ENCODE results near the gene COIL.
A peak's percentile ranks its signal among the peaks of the same experiment; 100 is the strongest.

COIL gene

DNA sequence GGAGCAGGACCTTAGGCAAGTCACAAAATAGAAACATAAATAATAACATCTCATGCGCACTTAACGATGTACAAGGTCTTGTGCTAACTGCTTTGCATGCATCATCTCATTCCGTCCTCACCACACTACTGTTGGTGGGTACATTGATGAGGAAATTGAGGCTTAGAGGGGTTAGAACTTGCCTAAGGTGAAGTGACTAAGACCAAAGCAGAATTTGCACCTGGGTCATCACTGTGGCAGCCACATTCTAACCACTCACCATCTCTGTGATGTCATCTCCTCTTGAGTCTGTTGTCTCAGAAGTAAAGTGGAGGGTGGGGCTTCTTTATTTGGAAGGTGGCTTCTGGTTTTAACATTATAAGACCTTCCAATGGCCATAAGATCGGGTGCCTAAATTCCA lies 26.6 kb downstream of the COIL start:
- no peak for DNase-seq

DNA sequence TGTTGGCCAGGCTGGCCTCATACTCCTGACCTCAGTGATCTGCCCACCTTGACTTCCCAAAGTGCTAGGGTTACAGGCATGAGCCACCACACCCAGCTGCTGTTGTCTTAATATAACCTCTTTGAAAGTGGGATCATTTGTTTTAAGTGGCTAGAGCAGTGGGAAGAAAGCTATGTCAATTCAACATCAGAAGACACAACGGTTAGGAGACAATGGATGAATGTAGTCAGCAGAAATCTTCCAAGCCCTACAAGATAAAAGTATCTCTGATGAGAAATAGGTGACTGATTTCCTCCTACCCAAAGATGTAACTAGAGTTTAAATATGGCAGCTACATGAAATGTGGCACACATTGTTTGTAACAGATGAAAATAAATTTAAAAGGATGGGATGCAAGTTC lies 27.0 kb downstream of the COIL start:
- no peak for DNase-seq

DNA sequence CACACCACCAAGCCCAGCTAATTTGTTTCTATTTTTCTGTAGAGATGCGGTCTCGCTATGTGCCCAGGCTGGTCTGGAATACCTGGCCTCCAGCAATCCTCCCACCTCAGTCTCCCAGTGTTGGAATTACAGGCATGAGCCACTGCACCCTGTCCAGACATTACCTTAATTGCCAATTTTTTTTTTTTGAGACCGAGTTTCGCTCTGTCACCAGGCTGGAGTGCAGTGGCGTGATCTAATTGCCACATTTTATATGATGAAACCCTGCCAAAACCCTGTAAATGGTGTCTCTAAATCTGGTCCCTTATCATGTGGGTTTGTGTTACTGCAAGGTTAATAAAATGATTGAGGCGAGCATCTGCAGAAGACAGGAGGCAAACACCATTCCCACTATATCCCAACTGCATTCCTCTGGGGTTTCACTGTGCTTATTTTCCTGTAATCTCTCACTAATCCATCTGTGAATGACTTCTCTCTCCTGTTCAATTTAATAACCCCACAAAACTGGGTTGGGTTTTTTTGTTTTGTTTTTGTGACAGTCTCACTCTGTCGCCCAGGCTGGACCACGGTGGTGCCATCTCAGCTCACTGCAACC lies 27.6 kb downstream of the COIL start:
- no peak for DNase-seq

DNA sequence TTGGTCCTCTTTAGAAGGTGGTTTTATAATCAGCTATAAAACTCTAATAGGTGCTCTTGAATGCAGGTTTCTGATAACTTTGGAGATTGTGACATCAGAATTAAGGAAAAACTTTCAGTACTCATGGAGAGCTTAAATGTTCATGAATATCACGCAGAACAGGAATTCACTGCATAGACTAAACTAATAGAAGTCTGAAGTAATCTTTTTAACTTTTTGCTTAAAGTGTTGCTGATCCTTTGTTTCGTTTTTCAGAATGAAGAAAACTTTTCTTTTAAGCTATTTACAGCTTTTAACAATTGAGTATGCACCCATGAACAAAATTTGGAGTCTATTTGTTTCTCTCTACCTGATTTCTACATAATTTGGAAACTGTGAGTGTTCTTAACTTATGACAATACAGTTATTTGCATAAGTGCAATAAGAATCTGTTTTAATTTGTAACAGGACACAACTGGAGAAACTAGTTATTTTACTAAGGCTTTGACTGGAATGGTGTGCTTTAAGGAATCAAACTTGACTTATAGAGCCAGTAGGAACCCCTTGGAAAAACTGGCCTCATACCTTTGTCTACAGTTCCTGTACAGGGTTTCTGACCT lies 30.0 kb downstream of the COIL start:
- no peak for DNase-seq

DNA sequence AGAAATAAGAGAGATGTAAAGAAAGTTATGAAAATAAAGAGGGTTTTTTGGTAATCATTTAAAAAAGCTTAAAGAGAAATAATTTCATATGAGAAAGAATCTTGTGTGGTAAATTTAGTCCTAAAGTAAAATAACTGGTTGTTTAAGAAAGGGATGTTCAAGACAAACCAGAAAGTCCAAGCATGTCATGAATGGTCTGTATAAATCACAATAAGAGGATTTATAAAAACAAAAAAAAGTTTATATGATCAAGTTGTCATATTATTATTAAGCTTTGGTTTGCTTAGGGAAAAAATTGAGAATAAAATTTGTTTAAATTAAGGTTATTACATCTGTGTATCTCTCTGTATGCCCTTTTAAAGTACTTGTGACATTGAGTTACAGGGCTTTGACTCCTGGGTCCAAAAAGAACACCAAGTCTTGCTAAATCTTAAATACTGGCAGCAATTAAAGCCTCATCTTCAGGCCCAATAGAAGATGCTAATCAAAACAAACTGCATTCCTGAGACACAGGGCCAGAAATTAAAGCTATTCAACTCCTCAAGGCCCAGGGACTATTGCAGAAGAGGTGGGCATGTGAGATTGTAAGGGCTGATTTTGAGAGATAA lies 31.4 kb downstream of the COIL start:
- DNase-seq = no peak

DNA sequence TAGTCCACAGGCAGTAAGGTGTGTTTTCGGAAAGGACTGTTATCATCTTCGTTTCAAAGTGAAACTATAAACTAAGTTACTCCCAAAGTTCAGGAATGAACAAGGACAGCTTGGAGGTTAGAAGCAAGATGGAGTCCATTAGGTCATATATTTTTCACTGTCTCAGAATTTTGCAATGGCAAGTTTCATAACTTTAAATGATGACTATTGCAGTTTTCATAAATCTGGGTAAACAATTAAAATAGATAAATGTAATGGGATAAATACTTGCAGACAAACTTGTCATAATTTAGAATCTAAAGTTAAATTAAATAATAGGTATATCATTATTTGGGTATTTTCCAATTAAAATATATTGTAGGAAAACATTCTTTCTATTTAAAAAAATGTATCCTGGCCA lies 32.3 kb downstream of the COIL start:
- DNase-seq = no peak

DNA sequence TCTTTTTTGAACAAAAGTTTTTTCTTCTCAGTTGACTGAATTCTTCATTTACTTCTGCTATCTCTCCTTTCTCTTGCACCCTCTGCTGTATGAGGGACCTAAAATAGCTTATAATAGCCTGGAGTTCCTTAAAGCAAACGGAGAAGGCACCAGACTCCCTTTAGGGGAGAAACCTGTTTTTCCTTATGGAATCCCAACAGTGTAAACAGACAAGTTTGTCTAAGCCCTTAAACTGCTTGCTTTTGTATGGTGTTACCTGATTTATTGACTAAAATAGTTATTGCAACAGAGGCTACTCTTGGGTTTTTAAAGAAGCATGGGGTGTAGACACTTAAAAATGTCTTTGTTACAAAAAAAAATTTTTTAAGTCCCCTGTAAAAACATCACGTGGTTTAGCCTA lies 34.1 kb downstream of the COIL start:
- no peak for DNase-seq

DNA sequence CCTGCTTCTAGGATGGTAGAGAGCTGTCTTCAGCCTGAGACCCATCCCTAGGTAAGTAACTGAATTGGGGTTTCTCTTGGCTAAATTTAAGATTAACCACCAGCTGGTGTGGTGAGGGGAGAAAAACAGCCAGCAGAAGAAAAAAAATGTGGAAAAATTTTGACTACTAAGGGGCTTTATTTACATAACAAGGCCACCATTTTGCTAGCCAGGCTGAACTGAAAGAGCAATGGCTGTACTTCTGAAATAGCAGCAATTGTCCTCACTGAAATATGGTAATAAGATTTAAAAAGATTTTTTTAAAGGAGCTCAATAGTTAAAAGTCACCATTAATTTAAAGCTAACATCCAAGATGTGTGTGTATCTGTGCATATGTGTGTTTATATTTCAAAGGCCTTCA lies 34.6 kb downstream of the COIL start:
- no peak for DNase-seq

DNA sequence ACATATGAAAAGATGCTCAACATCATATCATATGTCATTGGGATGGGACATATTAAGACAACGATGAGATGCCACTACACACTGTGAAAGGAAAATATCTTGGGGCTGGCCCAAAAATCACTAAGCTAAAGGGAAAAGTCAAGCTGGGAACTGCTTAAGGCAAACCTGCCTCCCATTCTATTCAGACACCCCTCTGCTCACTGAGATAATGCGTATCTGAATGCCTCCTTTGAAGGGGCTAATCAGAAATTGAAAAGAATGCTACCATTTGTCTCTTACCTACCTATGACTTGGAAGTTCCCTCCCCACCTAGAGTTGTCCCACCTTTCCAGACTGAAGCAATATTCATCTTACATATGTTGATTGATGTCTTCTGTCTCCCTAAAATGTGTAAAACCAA lies 35.8 kb downstream of the COIL start:
- DNase-seq = no peak

DNA sequence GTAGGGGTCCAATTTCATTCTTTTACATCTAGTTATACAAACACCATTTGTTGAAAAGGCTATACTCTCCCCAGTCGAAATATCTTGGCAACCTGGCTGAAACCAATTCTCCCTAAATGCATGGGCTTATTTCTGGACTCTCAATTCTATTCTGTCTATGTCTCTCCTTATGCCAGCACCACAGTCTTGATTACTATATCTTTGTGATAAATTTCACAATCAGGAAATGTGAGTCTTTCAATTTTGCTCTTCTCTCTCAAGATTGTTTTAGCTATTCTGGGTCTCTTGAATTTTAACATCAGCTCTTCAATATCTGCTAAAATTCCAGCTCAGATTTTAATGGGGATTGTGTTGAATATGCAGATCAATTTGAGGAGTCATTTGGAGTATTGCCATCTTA lies 41.1 kb downstream of the COIL start:
- DNase-seq = no peak

DNA sequence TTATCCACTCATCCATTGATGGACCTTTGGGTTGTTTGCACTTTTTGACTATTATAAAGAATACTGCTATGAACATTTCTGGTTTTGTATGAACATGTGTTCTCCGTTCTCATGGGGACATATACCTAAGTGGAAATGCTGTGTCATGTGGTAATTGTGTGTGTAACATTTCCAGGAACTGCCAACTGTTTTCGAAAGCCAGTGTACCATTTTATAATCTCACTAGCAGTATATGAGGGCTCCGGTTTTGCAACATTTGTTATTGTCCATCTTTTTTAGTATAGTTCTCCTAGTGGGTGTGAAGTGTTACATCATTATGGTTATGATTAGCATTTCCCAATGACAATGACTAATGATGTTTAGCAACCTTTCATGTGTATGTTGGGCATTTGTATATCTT lies 41.9 kb downstream of the COIL start:
- no peak for DNase-seq

DNA sequence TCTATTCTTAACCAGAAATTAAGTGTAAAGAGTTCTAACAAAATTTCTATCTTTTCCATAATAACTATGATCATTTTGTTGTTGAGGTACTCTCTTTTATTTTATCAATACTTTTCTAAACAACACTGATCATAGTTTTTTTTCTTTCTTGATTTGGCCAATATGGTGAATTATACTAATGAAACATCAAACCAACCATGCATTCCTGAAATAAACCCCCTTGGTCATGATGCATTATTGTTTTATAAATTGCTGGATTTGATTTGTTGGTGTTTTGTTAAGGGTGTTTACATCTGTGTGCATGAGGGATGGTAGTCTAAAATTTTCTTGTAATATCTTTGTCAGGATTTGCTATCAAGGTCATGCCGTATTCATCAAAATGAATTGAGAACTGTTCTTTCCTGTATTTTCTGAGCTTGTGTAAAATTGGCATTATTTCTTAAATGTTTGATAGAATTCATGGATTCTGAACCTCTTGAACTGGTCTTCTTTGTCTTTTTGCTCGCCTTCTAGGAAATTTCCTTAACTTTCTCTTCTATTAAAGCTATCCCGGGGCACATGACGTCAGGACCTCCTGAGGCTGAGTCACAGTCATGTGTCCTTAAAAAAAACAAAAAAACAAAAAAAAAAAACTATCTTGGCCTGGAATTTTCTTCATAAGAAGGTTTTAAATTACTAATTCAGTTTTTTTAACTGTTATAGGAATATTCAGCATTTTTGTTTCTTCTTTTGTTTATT lies 43.1 kb downstream of the COIL start:
- DNase-seq = no peak

DNA sequence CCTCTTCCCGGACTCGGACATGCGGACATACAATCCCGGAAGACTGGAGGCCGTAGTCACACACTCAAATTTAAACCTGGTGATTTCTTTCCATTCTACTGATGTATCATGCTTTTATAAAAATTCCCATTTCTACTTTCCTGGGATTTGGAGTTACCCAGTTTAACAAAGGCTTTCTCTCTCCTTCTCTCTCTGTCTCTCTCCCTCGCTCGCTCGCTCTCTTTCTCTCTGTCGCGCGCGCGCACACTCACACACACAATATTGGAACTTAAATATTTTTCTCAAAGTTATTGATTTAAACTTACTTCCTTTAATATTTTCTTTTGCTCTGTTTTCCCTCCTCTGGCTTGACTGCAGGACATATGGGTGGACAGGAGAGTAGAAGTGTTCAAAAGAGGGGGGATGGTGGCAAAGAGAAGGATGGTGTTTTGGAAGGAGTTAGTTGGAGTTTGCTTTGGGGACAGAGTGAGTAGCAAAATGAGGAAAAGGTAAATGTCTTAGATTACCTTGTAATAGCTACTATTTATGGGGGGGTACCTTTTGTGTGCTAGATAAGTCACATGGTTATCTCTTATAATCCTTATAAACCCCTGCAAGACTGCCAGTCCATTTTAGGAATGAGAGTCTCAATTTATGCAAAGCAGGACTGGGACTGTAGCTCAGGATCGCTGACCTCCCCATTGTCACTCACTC lies 46.1 kb downstream of the COIL start:
- no peak for DNase-seq

DNA sequence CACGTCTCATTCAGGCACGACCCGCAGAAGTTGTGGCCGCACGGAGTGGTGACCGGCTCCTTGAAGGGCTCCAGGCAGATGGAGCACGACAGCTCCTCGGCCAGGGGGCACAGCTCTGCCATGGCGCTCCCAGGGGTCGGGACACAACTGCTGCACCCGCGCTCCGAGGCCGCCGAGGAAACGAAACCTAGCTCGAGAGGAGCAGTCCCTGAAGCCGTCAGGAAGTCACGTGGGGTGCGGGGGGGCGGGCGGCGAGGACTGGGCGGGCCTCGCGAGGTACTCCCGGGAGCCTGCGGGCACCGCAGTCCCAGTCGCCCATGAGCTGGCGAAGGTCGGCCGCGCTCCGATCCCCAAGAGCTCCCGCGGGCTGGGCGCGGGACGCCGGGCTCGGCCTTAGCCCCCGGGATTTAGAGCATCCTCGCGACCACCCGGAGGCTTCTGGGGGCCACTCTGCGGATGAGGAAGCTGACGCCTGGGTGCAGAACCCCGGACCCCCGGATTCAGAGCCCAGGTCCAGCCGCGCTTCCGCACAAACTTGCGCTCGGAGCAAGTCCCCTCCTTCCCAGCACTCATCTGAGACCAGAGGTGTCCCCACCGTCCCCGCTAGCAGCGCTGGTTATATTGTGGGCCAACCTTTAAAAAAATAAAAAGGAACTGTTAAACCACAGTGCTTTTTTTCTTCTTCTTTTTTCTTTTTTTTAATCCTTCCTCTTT lies 46.8 kb downstream of the COIL start, which contains the start of gene TRIM25:
Gene TRIM25, minus strand, starts transcription at position 183 of the 714 bp plus-strand sequence. Its CDS starts 61 bp downstream, at position 122.
- peak; percentile 90 for DNase-seq

DNA sequence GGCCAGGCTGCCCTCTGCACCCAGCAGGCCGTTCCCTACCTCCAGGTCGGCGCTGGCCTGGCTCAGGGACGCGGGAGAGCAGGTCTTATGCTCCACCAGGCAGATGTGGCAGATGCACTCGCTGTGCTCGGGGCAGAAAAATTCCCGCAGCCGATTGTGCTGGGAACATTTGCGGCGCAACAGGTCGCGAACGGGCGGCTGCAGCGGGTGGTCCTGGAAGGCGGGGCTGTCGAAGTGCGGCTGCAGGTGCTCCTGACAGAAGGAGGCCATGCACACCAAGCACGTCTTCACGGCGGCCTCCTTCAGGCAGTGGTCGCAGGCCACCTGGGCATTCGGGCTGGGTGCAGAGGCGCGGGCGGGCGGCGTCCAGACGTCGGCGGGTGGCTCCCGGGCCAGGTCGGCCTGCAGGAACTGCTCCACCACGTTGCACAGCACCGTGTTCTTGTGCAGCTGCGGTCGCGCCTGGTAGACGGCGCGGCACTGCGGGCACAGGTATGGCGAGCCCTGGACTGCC lies 47.4 kb downstream of the COIL start:
- no peak for DNase-seq

DNA sequence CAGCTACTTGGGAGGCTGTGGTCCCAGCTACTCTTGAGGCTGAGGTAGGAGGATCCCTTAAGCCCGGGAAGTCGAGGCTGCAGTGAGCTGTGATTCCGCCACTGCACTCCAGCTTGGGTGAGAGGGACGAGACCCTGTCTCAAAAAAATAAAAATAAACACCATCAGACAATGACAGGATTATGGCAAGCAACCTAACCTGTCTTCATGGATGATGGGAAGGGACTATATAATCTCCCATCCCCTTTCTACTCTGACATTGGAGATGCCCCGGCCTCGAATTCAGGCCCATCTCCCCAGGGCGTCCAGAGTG lies 47.9 kb downstream of the COIL start:
- DNase-seq = no peak

DNA sequence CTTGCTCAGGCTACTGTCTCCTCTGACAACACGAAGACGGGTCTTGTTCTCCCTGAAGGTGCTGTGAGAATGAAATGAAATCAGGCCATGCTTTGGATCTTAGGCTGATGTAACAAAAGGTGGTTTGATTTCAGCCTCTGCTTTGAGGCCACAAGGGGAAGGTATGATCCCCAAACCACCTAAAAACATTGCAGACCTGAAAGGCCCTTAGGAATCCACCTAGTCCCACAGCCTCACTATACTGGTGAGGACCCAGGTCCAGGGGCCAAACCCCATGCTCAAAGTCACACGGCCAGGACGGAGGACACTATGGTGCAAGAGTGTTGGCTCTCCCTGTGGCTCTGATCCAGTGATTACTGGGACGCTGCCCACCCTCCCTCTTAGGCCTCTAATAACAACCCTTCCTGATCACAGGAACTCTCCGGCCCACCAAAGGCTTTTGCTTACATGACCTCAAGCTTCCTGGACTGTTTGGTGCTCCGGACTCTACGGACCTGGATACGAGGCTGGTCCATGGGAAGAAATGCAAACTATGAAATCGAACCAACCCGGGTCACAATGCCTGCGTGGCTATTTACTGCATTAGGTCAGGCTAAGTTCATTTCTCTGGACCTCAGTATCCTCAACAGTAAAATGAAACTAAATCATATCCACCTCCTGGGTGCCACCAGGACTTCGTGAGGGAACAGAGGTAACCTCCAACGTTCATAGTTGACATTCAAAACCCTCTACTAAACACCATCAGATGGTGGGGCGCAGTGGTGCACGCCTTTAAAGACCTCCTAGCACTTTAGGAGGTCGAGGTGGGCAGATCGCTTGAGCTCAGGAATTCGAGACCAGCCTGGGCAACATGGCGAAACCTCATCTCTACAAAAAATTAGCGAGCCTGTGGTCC lies 48.5 kb downstream of the COIL start:
- DNase-seq = no peak

DNA sequence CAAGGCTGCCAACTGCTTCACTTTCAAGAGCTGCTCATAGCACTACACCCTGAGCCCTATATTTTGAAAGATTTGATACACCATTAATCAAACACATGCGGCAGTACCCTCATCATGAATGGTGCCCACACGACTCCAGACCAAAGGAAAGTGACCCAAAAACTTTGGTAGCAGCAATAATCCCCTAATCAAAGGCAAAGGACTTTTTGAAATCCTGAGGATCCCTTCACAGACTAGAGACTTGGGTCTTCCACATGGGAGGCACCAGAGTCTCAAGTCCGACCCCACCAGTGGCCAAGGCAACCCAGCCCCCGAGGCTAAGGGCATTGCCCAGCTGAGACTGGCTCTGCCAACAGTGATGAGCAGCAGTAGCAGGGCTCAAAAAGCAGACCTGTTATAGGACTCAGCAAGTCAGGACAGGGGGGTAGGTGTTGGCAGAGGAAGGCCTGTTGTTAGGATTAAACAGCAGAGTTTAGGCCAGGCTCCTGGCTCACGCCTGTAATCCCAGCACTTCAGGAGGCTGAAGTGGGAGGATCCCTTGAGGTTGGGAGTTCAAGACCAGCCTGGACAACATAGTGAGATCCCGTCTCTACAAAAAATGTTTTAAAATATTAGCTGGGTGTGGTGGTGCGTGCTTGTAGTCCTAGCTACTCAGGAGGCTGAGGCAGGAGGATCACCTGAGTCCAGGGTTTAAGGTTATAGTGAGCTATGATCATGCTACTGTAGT lies 50.2 kb downstream of the COIL start:
- no peak for DNase-seq

DNA sequence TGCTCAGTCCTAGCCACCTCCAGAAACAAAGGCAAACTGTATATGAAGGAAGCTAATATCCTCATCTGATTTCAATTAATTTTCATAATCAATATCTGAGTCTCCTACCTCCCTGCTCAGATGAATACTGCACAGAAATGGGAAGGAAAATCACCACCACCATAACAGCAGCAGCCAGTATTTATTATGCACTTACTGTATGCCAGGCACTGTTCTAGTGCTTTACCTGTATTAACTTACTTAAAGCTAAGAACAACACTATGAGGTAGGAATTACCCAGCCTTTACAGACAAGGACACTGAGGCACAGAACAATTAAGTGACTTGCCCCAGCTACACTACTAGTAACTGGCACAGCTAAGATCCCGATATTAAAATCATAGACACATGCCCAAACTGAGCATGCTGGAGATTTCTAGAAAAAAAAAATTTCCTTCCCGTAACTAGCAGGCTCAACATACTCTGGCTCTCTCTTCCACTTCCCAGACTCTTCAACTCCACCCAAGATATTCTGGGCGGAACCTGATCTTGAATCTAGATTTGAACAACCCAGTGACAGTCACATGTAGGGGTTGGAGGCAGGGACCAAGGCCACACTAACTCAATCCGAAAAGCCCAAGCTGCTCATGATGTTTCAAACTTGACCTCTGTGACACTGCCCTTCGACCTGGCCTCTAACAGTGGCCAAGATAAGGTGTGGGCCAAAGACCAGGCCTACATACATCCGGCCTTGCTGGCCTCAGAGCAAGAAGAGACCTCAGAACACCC lies 50.9 kb downstream of the COIL start:
- no peak for DNase-seq

DNA sequence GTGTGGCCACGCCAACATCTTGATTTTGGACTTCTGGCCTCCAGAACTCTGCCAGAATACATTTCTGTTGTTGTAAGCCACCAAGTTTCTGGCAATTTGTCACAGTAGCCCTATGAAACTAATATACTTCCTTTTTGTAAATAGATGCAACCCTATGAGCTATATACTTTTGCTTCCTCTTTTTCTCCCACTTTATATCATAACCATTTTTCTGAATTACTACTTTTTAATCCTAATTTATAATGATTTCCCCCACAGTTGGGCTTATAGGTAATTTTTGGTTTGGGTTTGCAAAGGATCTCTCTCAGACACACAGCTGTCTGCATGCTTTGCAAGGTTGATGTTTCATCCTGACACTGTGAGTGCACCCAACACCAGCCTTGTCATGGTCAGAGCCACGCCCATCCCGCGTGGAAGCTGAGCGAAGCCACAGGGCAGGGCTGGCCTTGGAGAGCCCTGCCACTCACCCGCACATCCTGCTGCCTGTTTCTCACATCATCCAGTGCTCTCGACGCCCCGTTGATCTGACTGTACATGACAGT lies 52.8 kb downstream of the COIL start:
- DNase-seq = no peak

Data from GDM1 (cell line).